Activated naive CD4-positive, alpha-beta T cell treated with anti-CD3 and anti-CD28 coated beads for 36 hours (primary cell): ENCODE data around the gene SERPINA5. TPM values are rescaled to one million over a fixed set of nuclear protein-coding genes. Genes with fewer than 3 reads are reported as not detected.

ENCODE experiments used
- CTCF ChIA-PET: fragments of 350-600 bp; sonication (Branson Sonifier 250); formaldehyde crosslinking; loops from one replicate; lab custom pipeline; 2021; ENCODE audit warnings: antibody characterized with exemption; lab: Charles Lee
- DNase-seq: peaks from one replicate; pipeline ENCODE4 v3.0.0-alpha.2; 2020
- H3K27ac Mint-ChIP-seq: one replicate; pipeline ENCODE4 v1.8.0; 2021; ENCODE audit warnings: mild to moderate bottlenecking, mixed read lengths
- H3K27me3 Mint-ChIP-seq: one replicate; pipeline ENCODE4 v1.8.0; 2021; ENCODE audit warnings: low read depth, mixed read lengths
- H3K36me3 Mint-ChIP-seq: one replicate; pipeline ENCODE4 v1.8.0; 2021; ENCODE audit warnings: low read depth, mixed read lengths
- H3K4me1 Mint-ChIP-seq: one replicate; pipeline ENCODE4 v1.8.0; 2021; ENCODE audit warnings: low read depth, mixed read lengths
- H3K4me3 Mint-ChIP-seq: one replicate; pipeline ENCODE4 v1.8.0; 2021; ENCODE audit warnings: mild to moderate bottlenecking, moderate library complexity, mixed read lengths
- H3K9me3 Mint-ChIP-seq: one replicate; pipeline ENCODE4 v1.8.0; 2021; ENCODE audit warnings: mixed read lengths
- intact Hi-C: fragments of 100-400 bp; cut with micrococcal nuclease; formaldehyde crosslinking; loops from one replicate; pipeline ENCODE4 v1.15.1; 2023
- total RNA-seq, 2 experiments: library from RNA; stranded (reverse); gene quantifications; one replicate each; pipeline ENCODE4 v1.2.3, GENCODE V29; 2021

SERPINA5 gene
- total RNA-seq, 2 experiments from 2014 or later, result not detected

DNA sequence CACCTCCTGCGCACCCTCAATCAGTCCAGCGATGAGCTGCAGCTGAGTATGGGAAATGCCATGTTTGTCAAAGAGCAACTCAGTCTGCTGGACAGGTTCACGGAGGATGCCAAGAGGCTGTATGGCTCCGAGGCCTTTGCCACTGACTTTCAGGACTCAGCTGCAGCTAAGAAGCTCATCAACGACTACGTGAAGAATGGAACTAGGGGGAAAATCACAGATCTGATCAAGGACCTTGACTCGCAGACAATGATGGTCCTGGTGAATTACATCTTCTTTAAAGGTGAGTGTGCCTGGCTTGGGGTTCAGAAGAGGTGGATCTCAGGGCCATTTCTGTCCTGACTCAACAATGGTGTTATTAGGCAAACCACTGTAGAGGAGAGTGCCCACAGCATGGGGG is 33.6 kb downstream of the SERPINA5 start:
- no peak for DNase-seq
- Mint-ChIP-seq H3K4me3 (no peak overlapping the region), H3K4me1 (no peaks in the 10 kb centered on the region), H3K27me3 (no peaks in the 10 kb centered on the region), H3K36me3 (no peaks in the 10 kb centered on the region), H3K9me3 (peaks cover 24% of the 10 kb centered on the region), H3K27ac (no peak overlapping the region)
- CTCF ChIA-PET, result no interaction called here
- intact Hi-C loops, result no loop called here

DNA sequence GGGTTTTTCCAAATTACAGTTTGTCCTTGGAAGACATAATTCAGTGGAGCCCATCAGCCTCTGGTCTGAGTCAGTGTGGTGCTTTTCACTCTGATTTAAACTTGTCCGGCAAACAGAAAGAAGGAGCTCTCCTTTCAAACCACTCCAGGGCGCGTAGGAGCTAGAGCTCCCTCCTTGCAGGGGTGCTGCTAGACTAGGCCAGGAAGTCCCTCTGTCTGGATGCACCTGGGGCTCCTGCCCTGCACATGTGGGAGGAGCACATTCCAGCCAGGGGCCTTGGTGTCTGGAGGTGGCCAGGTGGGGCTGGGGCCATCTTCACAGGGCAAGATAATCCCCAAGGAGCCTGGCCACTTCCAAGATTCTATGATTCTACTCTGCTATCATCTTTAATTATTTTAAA is 34.0 kb downstream of the SERPINA5 start:
- DNase-seq, result no peak
- Mint-ChIP-seq H3K9me3 (peaks cover 27% of the 10 kb centered on the region), H3K36me3 (no peaks in the 10 kb centered on the region), H3K27me3 (no peaks in the 10 kb centered on the region), H3K4me3 (no peak overlapping the region), H3K4me1 (no peaks in the 10 kb centered on the region), H3K27ac (no peak overlapping the region)
- intact Hi-C loops, result no loop called here
- CTCF ChIA-PET, result no interaction called here

DNA sequence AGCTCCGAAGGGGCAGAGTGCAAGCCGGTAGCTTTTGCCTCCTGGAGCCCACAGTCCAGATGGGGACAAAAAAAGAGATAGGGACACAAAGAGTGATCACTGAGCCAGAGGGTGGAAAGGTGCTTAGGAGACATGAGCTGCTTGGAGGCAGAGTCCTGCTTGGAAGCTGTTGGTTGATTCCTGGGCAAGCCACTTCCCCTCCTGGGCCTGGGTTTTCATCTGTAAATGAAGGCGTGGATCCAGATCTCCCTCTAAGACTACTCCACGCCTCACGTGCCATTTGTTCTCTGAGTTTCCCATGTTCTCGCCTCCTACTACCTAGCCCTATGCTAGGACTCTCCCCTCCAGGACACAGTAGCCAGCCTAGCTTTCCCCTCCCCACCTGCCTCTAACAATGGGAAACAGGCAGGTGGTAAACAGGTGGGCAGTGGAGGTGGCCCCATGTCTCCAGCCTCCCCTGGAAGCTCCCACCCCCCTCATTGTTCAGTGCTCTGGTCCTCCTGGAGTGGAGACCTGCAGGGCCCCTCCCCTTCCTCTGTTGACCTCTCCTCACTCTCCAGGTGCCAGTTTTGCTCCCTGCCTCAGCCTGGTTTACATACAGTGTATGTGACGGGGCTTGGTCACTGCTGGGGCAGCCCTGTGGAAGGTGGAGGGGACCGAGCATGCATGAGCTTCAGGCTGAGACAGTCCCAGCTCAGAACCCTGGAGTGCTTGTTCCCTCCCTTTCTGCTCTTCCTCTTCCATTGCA is 34.8 kb downstream of the SERPINA5 start:
- peaks cover 27% of the 10 kb centered on the region for H3K9me3 Mint-ChIP-seq
- no peak for DNase-seq
- H3K4me3 Mint-ChIP-seq, result no peak overlapping the region
- H3K36me3 Mint-ChIP-seq, result no peaks in the 10 kb centered on the region
- H3K27me3 Mint-ChIP-seq, result no peaks in the 10 kb centered on the region
- H3K4me1 Mint-ChIP-seq, result no peaks in the 10 kb centered on the region
- no peak overlapping the region for H3K27ac Mint-ChIP-seq
- intact Hi-C loops, result no loop called here
- CTCF ChIA-PET, result no interaction called here

GRCh38 chr14:94617366-94617941 is 36.2 kb downstream of the SERPINA5 start:
- H3K9me3 Mint-ChIP-seq, result peaks cover 27% of the 10 kb centered on the region
- CTCF ChIA-PET, result interaction anchor here (0.6 kb wide), 1 partner anchor 282 kb away, joined by 3 read pairs; no protein-coding TSS in a partner anchor
- H3K36me3 Mint-ChIP-seq, result no peaks in the 10 kb centered on the region
- intact Hi-C loops, result no loop called here
- H3K4me3 Mint-ChIP-seq, result no peak overlapping the region
- DNase-seq, result no peak
- no peaks in the 10 kb centered on the region for H3K4me1 Mint-ChIP-seq
- H3K27me3 Mint-ChIP-seq, result no peaks in the 10 kb centered on the region
- no peak overlapping the region for H3K27ac Mint-ChIP-seq

- H3K4me1 Mint-ChIP-seq, result no peaks in the 10 kb centered on the region
- no peak overlapping the region for H3K4me3 Mint-ChIP-seq
- H3K9me3 Mint-ChIP-seq, result peaks cover 27% of the 10 kb centered on the region
- CTCF ChIA-PET, result interaction anchor here (0.7 kb wide), 1 partner anchor 14 kb away, joined by 3 read pairs; no protein-coding TSS in a partner anchor
- intact Hi-C loops, result no loop called here
- DNase-seq, result no peak
- no peaks in the 10 kb centered on the region for H3K27me3 Mint-ChIP-seq
- no peak overlapping the region for H3K27ac Mint-ChIP-seq
- no peaks in the 10 kb centered on the region for H3K36me3 Mint-ChIP-seq
Observed at GRCh38 chr14:94617988-94618822, 37.0 kb downstream of the SERPINA5 start.

- Mint-ChIP-seq H3K27ac (no peak overlapping the region), H3K9me3 (peaks cover 27% of the 10 kb centered on the region), H3K36me3 (no peaks in the 10 kb centered on the region), H3K4me3 (no peak overlapping the region), H3K27me3 (no peaks in the 10 kb centered on the region), H3K4me1 (no peaks in the 10 kb centered on the region)
- no peak for DNase-seq
- CTCF ChIA-PET, result interaction anchor here (0.7 kb wide), 1 partner anchor 15 kb away, joined by 3 read pairs; no protein-coding TSS in a partner anchor
- intact Hi-C loops, result no loop called here
Observed at GRCh38 chr14:94619297-94619696, 38.1 kb downstream of the SERPINA5 start.

DNA sequence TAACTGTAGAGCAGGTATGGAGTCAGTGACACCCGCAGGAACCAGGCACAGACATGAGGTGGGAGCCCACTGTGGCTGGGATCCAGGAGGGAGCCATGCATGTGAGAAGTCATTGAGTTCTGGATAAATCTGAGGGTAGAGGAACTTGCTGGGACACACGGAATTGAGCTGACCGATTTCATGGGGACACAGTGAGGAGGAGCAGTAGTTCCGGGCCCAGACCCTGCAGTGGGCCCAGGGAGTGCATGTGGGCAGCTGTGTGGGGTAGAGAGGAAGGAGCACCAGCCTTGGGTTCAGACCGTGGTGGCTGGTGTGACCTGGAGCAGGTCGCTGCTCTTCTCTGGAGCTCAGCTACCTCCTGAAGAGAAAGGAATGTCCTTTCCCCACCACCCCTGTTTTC is 39.4 kb downstream of the SERPINA5 start:
- H3K36me3 Mint-ChIP-seq, result no peaks in the 10 kb centered on the region
- CTCF ChIA-PET, result interaction anchor here (0.6 kb wide), 1 partner anchor 10 kb away, joined by 4 read pairs; no protein-coding TSS in a partner anchor
- H3K4me3 Mint-ChIP-seq, result no peak overlapping the region
- H3K27me3 Mint-ChIP-seq, result no peaks in the 10 kb centered on the region
- H3K9me3 Mint-ChIP-seq, result peaks cover 27% of the 10 kb centered on the region
- H3K4me1 Mint-ChIP-seq, result no peaks in the 10 kb centered on the region
- intact Hi-C loops, result no loop called here
- no peak overlapping the region for H3K27ac Mint-ChIP-seq
- no peak for DNase-seq

- CTCF ChIA-PET, result no interaction called here
- Mint-ChIP-seq H3K27me3 (no peaks in the 10 kb centered on the region), H3K36me3 (no peaks in the 10 kb centered on the region), H3K27ac (no peak overlapping the region), H3K9me3 (peaks cover 26% of the 10 kb centered on the region), H3K4me1 (no peaks in the 10 kb centered on the region), H3K4me3 (no peak overlapping the region)
- DNase-seq, result no peak
- intact Hi-C loops, result no loop called here
Observed at GRCh38 chr14:94621358-94622134, 40.3 kb downstream of the SERPINA5 start.

DNA sequence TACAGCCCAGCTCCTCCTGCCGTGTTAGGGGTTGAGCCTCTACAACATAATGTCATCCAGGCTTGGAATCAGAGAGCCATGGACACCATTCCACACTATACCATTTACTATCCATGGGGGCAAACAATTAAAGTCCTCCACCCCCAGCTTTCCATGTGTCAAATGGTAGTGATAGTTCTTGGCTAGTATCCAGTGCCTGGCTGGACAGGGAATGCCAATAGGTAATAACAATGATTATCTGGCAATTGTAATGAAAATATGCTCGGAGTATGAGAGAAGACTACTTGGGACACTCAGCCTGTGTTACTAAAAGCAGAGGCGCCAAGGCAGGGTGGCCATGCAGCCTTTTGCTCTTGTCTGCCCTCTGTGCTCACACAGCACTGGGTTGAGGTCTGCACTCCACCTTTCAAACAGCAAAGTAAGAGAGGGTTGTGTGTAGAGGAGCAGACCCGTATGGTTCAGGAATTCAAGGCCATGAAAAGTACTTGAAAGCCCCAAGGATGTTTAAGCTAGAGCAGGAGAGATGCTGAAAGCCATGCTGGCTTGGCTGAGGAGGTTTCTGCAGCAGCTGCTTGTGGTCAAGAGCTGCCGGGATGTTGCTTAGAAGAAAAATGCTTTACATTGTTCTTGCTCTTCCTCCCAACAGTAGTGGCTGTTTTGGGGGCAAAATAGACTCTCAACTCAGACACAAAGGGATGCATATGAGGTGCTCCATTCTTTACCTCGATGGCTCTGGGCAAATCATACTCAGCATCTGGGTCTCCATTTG is 41.6 kb downstream of the SERPINA5 start:
- H3K4me1 Mint-ChIP-seq, result no peaks in the 10 kb centered on the region
- H3K27ac Mint-ChIP-seq, result no peak overlapping the region
- peaks cover 16% of the 10 kb centered on the region for H3K9me3 Mint-ChIP-seq
- no peaks in the 10 kb centered on the region for H3K27me3 Mint-ChIP-seq
- intact Hi-C loops, result no loop called here
- no peak overlapping the region for H3K4me3 Mint-ChIP-seq
- DNase-seq, result no peak
- CTCF ChIA-PET, result no interaction called here
- H3K36me3 Mint-ChIP-seq, result no peaks in the 10 kb centered on the region

- Mint-ChIP-seq H3K4me3 (no peak overlapping the region), H3K9me3 (peaks cover 13% of the 10 kb centered on the region), H3K27ac (no peak overlapping the region), H3K27me3 (no peaks in the 10 kb centered on the region), H3K36me3 (no peaks in the 10 kb centered on the region), H3K4me1 (no peaks in the 10 kb centered on the region)
- CTCF ChIA-PET, result no interaction called here
- intact Hi-C loops, result no loop called here
- DNase-seq, result no peak
Observed at GRCh38 chr14:94623422-94623809, 42.2 kb downstream of the SERPINA5 start.

GRCh38 chr14:94623856-94624499 is 42.8 kb downstream of the SERPINA5 start:
- Mint-ChIP-seq H3K4me1 (no peaks in the 10 kb centered on the region), H3K9me3 (peaks cover 7% of the 10 kb centered on the region), H3K4me3 (no peak overlapping the region), H3K36me3 (no peaks in the 10 kb centered on the region), H3K27ac (no peak overlapping the region), H3K27me3 (peaks cover under 1% of the 10 kb centered on the region)
- no peak for DNase-seq
- intact Hi-C loops, result no loop called here
- CTCF ChIA-PET, result no interaction called here
